ENCODE data around the gene RNF215. TPM values are rescaled to one million over a fixed set of nuclear protein-coding genes. Genes with fewer than 3 reads are reported as not detected.
A peak's percentile ranks its signal among the peaks of the same experiment; 100 is the strongest.

Gene RNF215
- total RNA-seq, 1 experiment from 2014 or later = 24.7 TPM

DNA sequence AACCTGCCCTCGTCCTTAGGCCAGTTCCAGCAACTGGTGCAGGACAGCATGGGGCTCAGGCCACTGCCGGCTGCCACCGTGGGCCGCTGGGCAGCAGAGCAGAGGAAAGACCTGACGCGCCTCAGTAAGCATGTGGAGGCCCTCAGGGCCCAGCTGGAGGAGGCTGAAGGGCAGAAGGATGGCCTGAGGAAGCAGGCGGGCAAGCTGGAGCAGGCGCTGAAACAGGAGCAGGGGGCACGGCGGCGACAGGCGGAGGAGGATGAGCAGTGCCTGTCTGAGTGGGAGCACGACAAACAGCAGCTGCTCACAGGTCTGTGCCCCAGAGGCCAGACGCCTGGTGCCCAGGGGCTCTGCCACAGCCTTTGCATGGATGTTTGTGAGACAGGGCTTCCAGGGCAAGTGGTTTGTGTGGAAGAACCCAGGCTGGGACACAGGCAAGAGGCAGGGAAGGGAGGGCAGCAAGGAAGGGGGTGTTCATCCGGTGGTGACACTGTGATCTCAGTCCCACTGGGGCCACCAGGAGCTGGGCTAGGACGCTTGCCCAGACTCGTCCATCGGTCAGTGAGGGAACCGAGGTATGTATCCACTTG is 16.5 kb downstream of the RNF215 start:
- DNase-seq = peak; percentile 50
- no peak overlapping the region for H3K4me3 ChIP-seq (ENCODE audit: insufficient read depth, low read depth, low read length)
- no peaks in the 10 kb centered on the region for H3K27me3 ChIP-seq (ENCODE audit: control insufficient read depth, insufficient read depth, low read length)
- no peaks in the 10 kb centered on the region for H3K36me3 ChIP-seq (replicated peaks; ENCODE audit: control insufficient read depth, insufficient read depth, low read length)

GRCh38 chr22:30368420-30368819 is 18.8 kb downstream of the RNF215 start:
- DNase-seq = no peak
- Histone ChIP-seq H3K27me3 (ENCODE audit: control insufficient read depth, insufficient read depth, low read length) (no peaks in the 10 kb centered on the region), H3K4me3 (ENCODE audit: insufficient read depth, low read depth, low read length) (no peak overlapping the region), H3K36me3 (replicated peaks; ENCODE audit: control insufficient read depth, insufficient read depth, low read length) (no peaks in the 10 kb centered on the region)

DNA sequence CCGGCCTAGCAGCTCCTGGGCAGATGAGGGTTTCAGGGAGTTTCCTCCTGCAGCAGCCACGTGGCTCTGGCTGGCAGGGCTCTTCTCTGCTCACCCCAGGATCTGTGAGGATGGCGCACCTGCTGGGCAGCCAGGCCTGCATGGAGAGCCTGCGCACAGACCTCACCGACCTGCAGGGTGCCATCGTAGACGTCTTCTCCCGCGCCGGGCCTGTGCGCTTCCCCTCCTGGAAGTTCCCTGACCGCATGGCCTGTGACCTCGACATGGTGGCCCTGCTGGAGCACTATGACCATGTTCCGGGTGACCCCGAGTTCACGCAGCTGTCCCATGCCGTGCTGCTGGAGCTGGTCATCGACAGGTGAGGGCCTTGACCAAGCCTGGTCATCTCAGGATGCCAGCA is 21.3 kb downstream of the RNF215 start:
- no peak for DNase-seq
- H3K27me3 ChIP-seq (ENCODE audit: control insufficient read depth, insufficient read depth, low read length) = no peaks in the 10 kb centered on the region
- H3K4me3 ChIP-seq (ENCODE audit: insufficient read depth, low read depth, low read length) = no peak overlapping the region

GRCh38 chr22:30362651-30363281 is 24.4 kb downstream of the RNF215 start:
- no peaks in the 10 kb centered on the region for H3K36me3 ChIP-seq (replicated peaks; ENCODE audit: control insufficient read depth, insufficient read depth, low read length)
- DNase-seq = peak; percentile 84
- H3K27me3 ChIP-seq (ENCODE audit: control insufficient read depth, insufficient read depth, low read length) = no peaks in the 10 kb centered on the region
- no peak overlapping the region for H3K4me3 ChIP-seq (ENCODE audit: insufficient read depth, low read depth, low read length)

More for the DNA sequence above, 21.3 kb downstream of the RNF215 start:
- no peaks in the 10 kb centered on the region for H3K36me3 ChIP-seq (replicated peaks; ENCODE audit: control insufficient read depth, insufficient read depth, low read length)

- Histone ChIP-seq H3K4me3 (ENCODE audit: insufficient read depth, low read depth, low read length) (no peak overlapping the region), H3K27me3 (ENCODE audit: control insufficient read depth, insufficient read depth, low read length) (no peaks in the 10 kb centered on the region), H3K36me3 (replicated peaks; ENCODE audit: control insufficient read depth, insufficient read depth, low read length) (no peaks in the 10 kb centered on the region)
- no peak for DNase-seq
These were observed 25.1 kb downstream of the RNF215 start for GRCh38 chr22:30361916-30362650.

- DNase-seq = no peak
- Histone ChIP-seq H3K36me3 (replicated peaks; ENCODE audit: control insufficient read depth, insufficient read depth, low read length) (no peaks in the 10 kb centered on the region; the same call in 1 of the 2 replicates), H3K27me3 (ENCODE audit: control insufficient read depth, insufficient read depth, low read length) (no peaks in the 10 kb centered on the region), H3K4me3 (ENCODE audit: insufficient read depth, low read depth, low read length) (no peak overlapping the region)
These were observed 28.7 kb downstream of the RNF215 start for GRCh38 chr22:30358541-30358940.

GRCh38 chr22:30357650-30358215 is 29.5 kb downstream of the RNF215 start:
- H3K36me3 ChIP-seq (replicated peaks; ENCODE audit: control insufficient read depth, insufficient read depth, low read length) = peaks cover 4% of the 10 kb centered on the region
- no peaks in the 10 kb centered on the region for H3K27me3 ChIP-seq (ENCODE audit: control insufficient read depth, insufficient read depth, low read length)
- peak overlapping the region; percentile 87 for H3K4me3 ChIP-seq (ENCODE audit: insufficient read depth, low read depth, low read length)
- DNase-seq = peak; percentile 65

DNA sequence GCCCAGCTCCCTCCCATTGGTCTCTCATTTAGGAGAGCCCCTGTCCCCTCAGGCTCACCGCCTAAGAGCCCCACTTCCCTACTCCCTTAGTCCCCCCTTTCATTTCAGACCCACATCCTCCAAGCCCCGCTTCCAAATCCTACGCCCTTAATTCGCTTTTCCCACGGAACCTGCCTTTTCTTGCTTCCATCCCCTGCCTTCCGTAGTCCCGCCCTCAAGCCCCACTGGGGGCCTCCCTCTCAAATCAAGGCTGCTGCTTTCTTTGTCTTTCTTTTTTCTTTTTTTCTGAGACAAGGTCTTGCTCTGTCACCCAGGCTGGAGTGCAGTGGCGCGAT is 30.0 kb downstream of the RNF215 start:
- Histone ChIP-seq H3K27me3 (ENCODE audit: control insufficient read depth, insufficient read depth, low read length) (no peaks in the 10 kb centered on the region), H3K36me3 (replicated peaks; ENCODE audit: control insufficient read depth, insufficient read depth, low read length) (peaks cover 9% of the 10 kb centered on the region), H3K4me3 (ENCODE audit: insufficient read depth, low read depth, low read length) (peak overlapping the region; percentile 87)
- DNase-seq = no peak

DNA sequence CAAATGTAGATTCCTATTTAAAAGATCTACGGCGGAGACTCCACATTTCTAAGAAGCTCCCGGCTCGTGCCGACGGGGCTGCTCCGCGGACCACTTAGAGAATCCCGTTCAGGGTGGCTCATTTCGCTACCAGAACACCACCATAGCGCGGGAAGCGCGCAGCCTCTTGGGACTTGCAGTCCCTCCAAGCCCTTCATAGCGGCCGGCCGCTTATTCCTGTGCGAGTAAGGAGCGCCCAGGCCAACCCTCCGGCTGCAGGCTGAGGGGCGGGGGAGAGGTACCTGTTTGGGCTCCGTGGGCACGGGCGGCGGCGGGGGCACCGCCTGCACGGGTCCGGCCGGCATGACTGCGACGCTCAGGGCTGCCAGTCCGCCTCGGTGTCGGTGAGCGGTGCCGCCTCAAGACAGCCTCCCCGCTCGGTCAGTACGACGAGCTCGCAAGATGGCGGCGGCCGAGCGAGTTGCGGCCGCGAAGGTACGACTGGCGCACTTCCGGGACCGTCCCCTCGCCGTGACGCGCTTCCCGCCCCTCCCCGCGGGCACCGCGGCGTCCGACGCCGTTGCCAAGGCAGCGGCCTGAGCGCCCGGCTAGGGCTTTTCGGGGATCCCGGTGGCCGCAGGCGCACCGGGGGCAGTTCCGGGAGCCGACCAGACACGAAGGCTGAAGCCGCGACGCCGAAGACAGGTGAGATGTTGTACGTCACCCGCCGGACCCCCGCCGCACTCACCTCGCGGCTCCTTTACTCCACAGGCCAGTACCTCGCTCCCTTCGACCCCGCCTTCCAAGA is 30.6 kb downstream of the RNF215 start, which contains the start of the genes CCDC157 and SF3A1:
CCDC157 (plus strand) TSS at position 559 of the 787 bp plus-strand sequence. CDS start 8,994 bp downstream, outside the sequence.
SF3A1 (minus strand) TSS at position 446 of the 787 bp plus-strand sequence; CDS start at position 344, 102 bp downstream.
- Histone ChIP-seq H3K4me3 (ENCODE audit: insufficient read depth, low read depth, low read length) (peak within 1 kb of the TSS; percentile 87), H3K27me3 (ENCODE audit: control insufficient read depth, insufficient read depth, low read length) (no peaks in the 10 kb centered on the region), H3K36me3 (replicated peaks; ENCODE audit: control insufficient read depth, insufficient read depth, low read length) (peaks cover 11% of the 10 kb centered on the region)
- DNase-seq = peak; percentile 98

DNA sequence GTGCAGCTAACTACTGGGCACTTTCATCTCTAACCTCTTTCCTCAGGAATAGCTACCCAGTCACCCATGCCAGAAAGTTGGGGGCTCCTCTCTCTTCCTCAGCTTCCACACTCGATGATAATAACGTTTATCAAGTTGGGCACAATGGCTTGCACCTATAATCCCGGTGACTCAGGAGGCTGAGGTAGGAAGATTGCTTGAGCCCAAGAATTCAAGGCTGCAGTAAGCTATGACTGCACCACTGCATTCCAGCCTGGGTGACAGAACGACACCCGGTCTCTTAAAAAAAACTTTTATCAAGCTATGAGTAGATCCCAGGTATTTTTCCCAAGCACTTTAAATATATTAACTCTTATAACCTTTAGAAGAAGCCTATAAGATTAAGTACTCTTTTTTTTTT is 32.6 kb downstream of the RNF215 start:
- Histone ChIP-seq H3K4me3 (ENCODE audit: insufficient read depth, low read depth, low read length) (no peak overlapping the region), H3K27me3 (ENCODE audit: control insufficient read depth, insufficient read depth, low read length) (no peaks in the 10 kb centered on the region)
- no peak for DNase-seq

DNA sequence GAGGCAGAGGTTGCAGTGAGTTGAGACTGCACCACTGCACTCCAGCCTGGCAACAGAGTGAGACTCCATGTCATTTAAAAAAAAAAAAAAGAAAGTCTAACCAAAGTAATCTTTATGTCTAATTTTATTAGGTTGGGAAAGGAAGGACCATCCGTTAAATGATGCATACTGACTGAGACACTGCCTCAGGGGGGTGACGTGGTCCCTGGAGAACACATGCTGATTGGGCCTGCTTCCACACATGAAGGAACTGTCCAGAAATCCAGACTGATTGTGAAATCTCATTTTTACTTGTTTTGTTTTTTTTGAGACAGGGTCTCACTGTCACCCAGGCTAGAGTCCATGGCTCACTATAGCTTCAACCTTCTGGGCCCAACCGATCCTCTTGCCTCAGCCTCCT is 36.0 kb downstream of the RNF215 start:
- Histone ChIP-seq H3K4me3 (ENCODE audit: insufficient read depth, low read depth, low read length) (no peak overlapping the region), H3K36me3 (replicated peaks; ENCODE audit: control insufficient read depth, insufficient read depth, low read length) (peaks cover 19% of the 10 kb centered on the region), H3K27me3 (ENCODE audit: control insufficient read depth, insufficient read depth, low read length) (no peaks in the 10 kb centered on the region)
- no peak for DNase-seq

More for the DNA sequence above, 32.6 kb downstream of the RNF215 start:
- peaks cover 14% of the 10 kb centered on the region for H3K36me3 ChIP-seq (replicated peaks; ENCODE audit: control insufficient read depth, insufficient read depth, low read length)

- peaks cover 43% of the 10 kb centered on the region for H3K36me3 ChIP-seq (replicated peaks; ENCODE audit: control insufficient read depth, insufficient read depth, low read length)
- H3K4me3 ChIP-seq (ENCODE audit: insufficient read depth, low read depth, low read length) = no peak overlapping the region
- DNase-seq = no peak
- H3K27me3 ChIP-seq (ENCODE audit: control insufficient read depth, insufficient read depth, low read length) = no peaks in the 10 kb centered on the region
These were observed 38.4 kb downstream of the RNF215 start for GRCh38 chr22:30348809-30349208.

- Histone ChIP-seq H3K4me3 (ENCODE audit: insufficient read depth, low read depth, low read length) (no peak overlapping the region), H3K36me3 (replicated peaks; ENCODE audit: control insufficient read depth, insufficient read depth, low read length) (peaks cover 46% of the 10 kb centered on the region), H3K27me3 (ENCODE audit: control insufficient read depth, insufficient read depth, low read length) (no peaks in the 10 kb centered on the region)
- DNase-seq = no peak
These were observed 38.8 kb downstream of the RNF215 start for GRCh38 chr22:30348404-30348803.

- Histone ChIP-seq H3K27me3 (ENCODE audit: control insufficient read depth, insufficient read depth, low read length) (no peaks in the 10 kb centered on the region), H3K36me3 (replicated peaks; ENCODE audit: control insufficient read depth, insufficient read depth, low read length) (peaks cover 47% of the 10 kb centered on the region)
- no peak for DNase-seq
These were observed 39.8 kb downstream of the RNF215 start for GRCh38 chr22:30347255-30347892.

More at GRCh38 chr22:30347255-30347892, 39.8 kb downstream of the RNF215 start:
- no peak overlapping the region for H3K4me3 ChIP-seq (ENCODE audit: insufficient read depth, low read depth, low read length)
